ENCODE measurements around the gene PLCXD1.

Gene PLCXD1

GRCh38 chrX:333611-334311 lies 52.6 kb downstream of the PLCXD1 start:
- no peak overlapping the region for H3K4me3 ChIP-seq (ENCODE audit: low read depth, low read length)

- H3K4me3 ChIP-seq (ENCODE audit: low read depth, low read length): no peak overlapping the region
Measured at GRCh38 chrX:334331-334891, 53.2 kb downstream of the PLCXD1 start.

- no peak overlapping the region for H3K4me3 ChIP-seq (ENCODE audit: low read depth, low read length)
Measured at GRCh38 chrX:334971-335757, 54.0 kb downstream of the PLCXD1 start.

- no peak overlapping the region for H3K4me3 ChIP-seq (ENCODE audit: low read depth, low read length)
Measured at GRCh38 chrX:335758-336155, 54.6 kb downstream of the PLCXD1 start.

GRCh38 chrX:336227-336626 lies 55.0 kb downstream of the PLCXD1 start:
- no peak overlapping the region for H3K4me3 ChIP-seq (ENCODE audit: low read depth, low read length)

- H3K4me3 ChIP-seq (ENCODE audit: low read depth, low read length): no peak overlapping the region
Measured at GRCh38 chrX:337331-337831, 56.2 kb downstream of the PLCXD1 start.

- no peak overlapping the region for H3K4me3 ChIP-seq (ENCODE audit: low read depth, low read length)
Measured at GRCh38 chrX:338281-338835, 57.2 kb downstream of the PLCXD1 start.

GRCh38 chrX:338836-339400 lies 57.7 kb downstream of the PLCXD1 start:
- no peak overlapping the region for H3K4me3 ChIP-seq (ENCODE audit: low read depth, low read length)

GRCh38 chrX:340121-340520 lies 58.9 kb downstream of the PLCXD1 start:
- no peak overlapping the region for H3K4me3 ChIP-seq (ENCODE audit: low read depth, low read length)

- no peak overlapping the region for H3K4me3 ChIP-seq (ENCODE audit: low read depth, low read length)
Measured at GRCh38 chrX:340641-341423, 59.7 kb downstream of the PLCXD1 start.

GRCh38 chrX:341541-342101 lies 60.4 kb downstream of the PLCXD1 start:
- no peak overlapping the region for H3K4me3 ChIP-seq (ENCODE audit: low read depth, low read length)

GRCh38 chrX:344371-344901 lies 63.3 kb downstream of the PLCXD1 start:
- H3K4me3 ChIP-seq (ENCODE audit: low read depth, low read length): no peak overlapping the region

GRCh38 chrX:345020-345925 lies 64.1 kb downstream of the PLCXD1 start:
- H3K4me3 ChIP-seq (ENCODE audit: low read depth, low read length): no peak overlapping the region

GRCh38 chrX:346034-346813 lies 65.0 kb downstream of the PLCXD1 start:
- H3K4me3 ChIP-seq (ENCODE audit: low read depth, low read length): no peak overlapping the region

- H3K4me3 ChIP-seq (ENCODE audit: low read depth, low read length): no peak overlapping the region
Measured at GRCh38 chrX:347351-348117, 66.4 kb downstream of the PLCXD1 start.

- no peak overlapping the region for H3K4me3 ChIP-seq (ENCODE audit: low read depth, low read length)
Measured at GRCh38 chrX:348461-349117, 67.4 kb downstream of the PLCXD1 start.

- H3K4me3 ChIP-seq (ENCODE audit: low read depth, low read length): no peak overlapping the region
Measured at GRCh38 chrX:349196-349595, 68.0 kb downstream of the PLCXD1 start.

Data from iPS-11a (cell line).